Esophagus muscularis mucosa (tissue), 4 donors: ENCODE data around the gene MST1R. TPM values are rescaled to one million over a fixed set of nuclear protein-coding genes. Genes with fewer than 3 reads are reported as not detected.

Experiments used
- DNase-seq: peaks from one replicate; pipeline ENCODE4 v3.0.0-alpha.2; 2017; ENCODE audit errors: extremely low spot score
- H3K27ac ChIP-seq, 4 donors: fragments of 200-600 bp; sonication (generic); replicated peaks in 1 of 4; 1 replicate in 3 of 4; 2 replicates in 1 of 4; pipeline ENCODE4 v1.5.1; 2016 to 2019; ENCODE audit warnings: mild to moderate bottlenecking in 1 of 4
- H3K27me3 ChIP-seq, 4 donors: fragments of 200-600 bp; sonication (generic); one replicate each; pipeline versions ENCODE4 v1.5.1 to v1.6.0; 2016 to 2019
- H3K36me3 ChIP-seq, 4 donors: fragments of 200-600 bp; sonication (generic); one replicate each; pipeline ENCODE4 v1.5.1; 2016 to 2019
- H3K4me1 ChIP-seq, 4 donors: fragments of 200-600 bp; sonication (generic); one replicate each; pipeline ENCODE4 v1.5.1; 2016 to 2019
- H3K4me3 ChIP-seq, 4 donors: fragments of 200-600 bp; sonication (generic); 1 replicate in 2 of 4; 2 replicates in 2 of 4; pipeline ENCODE4 v1.5.1; 2016 to 2019; ENCODE audit warnings: mild to moderate bottlenecking in 4 of 4, moderate library complexity in 1 of 4
- H3K9me3 ChIP-seq, 4 donors: fragments of 200-600 bp; sonication (generic); 1 replicate in 3 of 4; 2 replicates in 1 of 4; pipeline ENCODE4 v1.5.1; 2016 to 2019
- EP300 ChIP-seq: sonication (generic); formaldehyde crosslinking; IDR thresholded peaks from one replicate; pipeline ENCODE4 v1.6.1; 2017; ENCODE audit warnings: antibody characterized with exemption
- POLR2A ChIP-seq: fragments of 450-650 bp; IDR thresholded peaks from one replicate; pipeline ENCODE4 v1.6.1; 2017; ENCODE audit warnings: antibody characterized with exemption, moderate library complexity, mild to moderate bottlenecking, low read depth
- POLR2AphosphoS5 ChIP-seq, 2 donors: sonication (generic); formaldehyde crosslinking; IDR thresholded peaks; one replicate each; pipeline ENCODE4 v1.6.1; 2017; ENCODE audit warnings: antibody characterized with exemption in 2 of 2
- WGBS: methylation state at CpG from one replicate; pipeline ENCODE4 v1.1.5; 2018; 5-methylcytosine and 5-hydroxymethylcytosine counted together
- intact Hi-C: fragments of 100-400 bp; cut with DNase I; formaldehyde crosslinking; loops from one replicate; pipeline ENCODE4 v1.15.1; 2023
- total RNA-seq, 4 donors: library from RNA; depleted of rRNA; stranded (reverse); fragments of >200 nt; gene quantifications; one replicate each; pipeline versions ENCODE4 v1.1.0 to v1.2.1, GENCODE V29; 2016
- TF ChIP-seq, protein P1 (sequence below), 3 experiments: fragments of 200-600 bp in 2 of 3; fragments of 450-650 bp in 1 of 3; sonication (generic) in 2 of 3; IDR thresholded peaks; one replicate each; pipeline ENCODE4 v1.5.1; 2017 to 2019; ENCODE audit warnings: antibody characterized with exemption in 3 of 3, mild to moderate bottlenecking in 2 of 3, moderate library complexity in 1 of 3

The MST1R gene
- total RNA-seq, 4 donors from 2014 or later = 1.7 to 6.6 (median 3.6) TPM

DNA sequence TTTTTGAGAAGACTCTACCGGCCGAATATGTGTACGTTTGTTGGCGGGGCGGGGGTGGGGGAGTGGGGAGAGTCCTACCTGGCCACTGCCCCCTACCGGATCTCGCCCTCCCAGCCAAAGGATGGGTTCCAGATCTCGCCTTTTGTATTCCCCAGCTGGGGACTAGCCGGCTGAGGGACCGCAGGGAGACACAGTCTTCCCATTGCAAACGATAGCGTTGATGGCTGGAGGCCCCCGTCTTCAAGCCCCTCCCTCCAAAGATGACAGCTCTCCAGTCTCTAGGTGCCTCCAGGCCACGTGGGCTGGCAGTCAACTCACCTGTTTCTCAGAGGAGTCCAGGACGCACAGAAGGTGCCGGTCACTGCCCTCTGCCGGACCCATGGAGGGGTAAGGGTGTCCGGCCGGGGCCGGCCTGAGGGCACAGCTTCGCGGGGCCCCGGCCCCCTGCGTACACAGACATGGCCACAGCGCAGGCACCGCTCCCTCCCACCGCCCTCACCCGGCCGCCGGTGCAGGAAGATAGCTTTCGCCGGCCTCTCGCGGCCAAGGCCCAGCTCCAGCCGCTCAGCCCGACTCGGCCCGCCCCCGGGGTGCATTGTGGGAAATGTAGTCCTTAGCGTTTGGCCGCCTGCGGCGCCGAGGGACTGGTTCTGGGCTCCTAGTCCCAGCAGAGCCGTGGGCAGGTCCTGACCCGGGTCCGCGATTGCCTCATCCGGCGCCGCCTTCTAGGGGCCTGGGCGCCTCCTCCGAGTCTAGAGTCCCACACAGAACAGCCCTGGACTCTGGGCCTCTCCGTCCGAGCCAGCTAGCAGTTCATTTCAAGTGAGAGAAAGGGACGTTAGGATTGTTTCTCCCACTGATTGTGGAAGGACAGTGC, 25.9 kb upstream of the MST1R start, which contains the start of gene MON1A:
TSS of gene MON1A (minus strand) at position 521 of the 877 bp plus-strand sequence. CDS start 16,465 bp downstream, outside the sequence.
- TF ChIP-seq POLR2A (no peak), POLR2AphosphoS5 (IDR thresholded peaks at IDR 0.05) (peak; percentile 84 to 87), EP300 (no peak)
- TF ChIP-seq, protein P1, sequence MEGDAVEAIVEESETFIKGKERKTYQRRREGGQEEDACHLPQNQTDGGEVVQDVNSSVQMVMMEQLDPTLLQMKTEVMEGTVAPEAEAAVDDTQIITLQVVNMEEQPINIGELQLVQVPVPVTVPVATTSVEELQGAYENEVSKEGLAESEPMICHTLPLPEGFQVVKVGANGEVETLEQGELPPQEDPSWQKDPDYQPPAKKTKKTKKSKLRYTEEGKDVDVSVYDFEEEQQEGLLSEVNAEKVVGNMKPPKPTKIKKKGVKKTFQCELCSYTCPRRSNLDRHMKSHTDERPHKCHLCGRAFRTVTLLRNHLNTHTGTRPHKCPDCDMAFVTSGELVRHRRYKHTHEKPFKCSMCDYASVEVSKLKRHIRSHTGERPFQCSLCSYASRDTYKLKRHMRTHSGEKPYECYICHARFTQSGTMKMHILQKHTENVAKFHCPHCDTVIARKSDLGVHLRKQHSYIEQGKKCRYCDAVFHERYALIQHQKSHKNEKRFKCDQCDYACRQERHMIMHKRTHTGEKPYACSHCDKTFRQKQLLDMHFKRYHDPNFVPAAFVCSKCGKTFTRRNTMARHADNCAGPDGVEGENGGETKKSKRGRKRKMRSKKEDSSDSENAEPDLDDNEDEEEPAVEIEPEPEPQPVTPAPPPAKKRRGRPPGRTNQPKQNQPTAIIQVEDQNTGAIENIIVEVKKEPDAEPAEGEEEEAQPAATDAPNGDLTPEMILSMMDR (IDR thresholded peaks at IDR 0.05) = peak; percentile 24 to 34 (median 30)
- WGBS = 3% methylated on average over 23 of the region's 56 CpGs

GRCh38 chr3:49928481-49929017, 24.9 kb upstream of the MST1R start:
- Histone ChIP-seq H3K27me3 (no peaks in the 10 kb centered on the region), H3K36me3 (peaks cover 0 to 4% (median 2%) of the 10 kb centered on the region in 4 donors), H3K4me3 (peak overlapping the region; percentile 73 to 90 (median 76)), H3K27ac (no peak overlapping the region), H3K9me3 (no peaks in the 10 kb centered on the region), H3K4me1 (peaks cover 17 to 32% (median 27%) of the 10 kb centered on the region in 4 donors)
- intact Hi-C loops = no loop called here
- no peak for DNase-seq
- TF ChIP-seq POLR2AphosphoS5 (IDR thresholded peaks at IDR 0.05) (no peak), EP300 (no peak), POLR2A (no peak)
- TF ChIP-seq, protein P1 (IDR thresholded peaks at IDR 0.05) = no peak
- 88% methylated on average over 4 of the region's 5 CpGs for WGBS

More for the DNA sequence above, 25.9 kb upstream of the MST1R start, which contains the start of gene MON1A:
- no peaks in the 10 kb centered on the region for H3K27me3 ChIP-seq
- H3K27ac ChIP-seq = peak within 1 kb of the TSS; percentile 85 to 90 (median 87)
- H3K4me1 ChIP-seq = peaks cover 17 to 32% (median 27%) of the 10 kb centered on the region in 4 donors
- DNase-seq = peak; percentile 98
- peak within 1 kb of the TSS; percentile 73 to 90 (median 76) for H3K4me3 ChIP-seq
- H3K36me3 ChIP-seq = peaks cover 0 to 2% (median under 1%) of the 10 kb centered on the region in 4 donors
- intact Hi-C loops = no loop called here
- no peaks in the 10 kb centered on the region for H3K9me3 ChIP-seq

GRCh38 chr3:49927798-49928197, 24.1 kb upstream of the MST1R start:
- no peak for TF ChIP-seq EP300
- TF ChIP-seq, protein P1 (IDR thresholded peaks at IDR 0.05) = no peak
- no peak for TF ChIP-seq POLR2A
- TF ChIP-seq POLR2AphosphoS5 (IDR thresholded peaks at IDR 0.05) = no peak
- 95% methylated on average over 5 of the region's 5 CpGs for WGBS
- no peak overlapping the region for H3K27ac ChIP-seq
- no peaks in the 10 kb centered on the region for H3K27me3 ChIP-seq
- peaks cover 17 to 32% (median 27%) of the 10 kb centered on the region in 4 donors for H3K4me1 ChIP-seq
- H3K9me3 ChIP-seq = no peaks in the 10 kb centered on the region
- DNase-seq = no peak
- peaks cover 0 to 7% (median 2%) of the 10 kb centered on the region in 4 donors for H3K36me3 ChIP-seq
- no peak overlapping the region for H3K4me3 ChIP-seq
- intact Hi-C loops = no loop called here

DNA sequence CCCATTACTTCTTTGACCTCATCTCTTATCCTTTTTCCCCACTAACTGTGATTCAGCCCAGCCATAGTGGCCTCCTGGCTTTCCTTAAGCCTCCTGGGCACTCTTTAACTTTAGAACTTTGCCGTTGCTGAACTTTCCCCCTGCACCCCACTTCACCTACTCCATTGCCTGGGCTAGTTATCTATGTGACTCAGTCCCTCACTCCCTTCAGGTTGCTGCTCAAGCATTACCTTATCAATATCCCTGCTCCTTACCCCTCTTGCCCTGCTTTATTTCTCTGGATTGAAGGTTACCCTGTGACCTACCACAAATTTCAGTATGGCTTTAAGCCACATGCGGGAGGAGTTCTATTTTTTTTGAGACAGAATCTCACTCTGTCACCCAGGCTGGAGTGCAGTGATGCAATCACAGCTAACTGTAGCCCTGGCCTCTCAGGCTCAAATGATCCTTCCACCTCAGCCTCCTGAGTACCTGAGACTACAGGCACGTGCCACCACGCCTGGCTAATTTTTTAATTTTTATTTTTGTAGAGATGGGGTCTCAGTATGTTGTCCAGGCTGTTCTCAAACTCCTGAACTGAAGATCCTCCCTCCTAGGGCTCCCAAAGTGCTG, 22.6 kb upstream of the MST1R start:
- intact Hi-C loops = no loop called here
- no peaks in the 10 kb centered on the region for H3K27me3 ChIP-seq
- H3K27ac ChIP-seq = no peak overlapping the region
- peaks cover 17 to 32% (median 27%) of the 10 kb centered on the region in 4 donors for H3K4me1 ChIP-seq
- TF ChIP-seq POLR2A (no peak), EP300 (no peak), POLR2AphosphoS5 (IDR thresholded peaks at IDR 0.05) (no peak)
- TF ChIP-seq, protein P1 (IDR thresholded peaks at IDR 0.05) = no peak
- H3K36me3 ChIP-seq = peaks cover 0 to 7% (median 2%) of the 10 kb centered on the region in 4 donors
- WGBS = 90% methylated on average over 4 of the region's 4 CpGs
- H3K9me3 ChIP-seq = no peaks in the 10 kb centered on the region
- H3K4me3 ChIP-seq = no peak overlapping the region
- no peak for DNase-seq
